Activated CD4-positive, alpha-beta memory T cell treated with anti-CD3 and anti-CD28 coated beads for 36 hours (primary cell): Measurements from ENCODE around the gene ABCB6. TPM values are rescaled to one million over a fixed set of nuclear protein-coding genes. Genes with fewer than 3 reads are reported as not detected.
"Not testable (repeated sequence)": the region's sequence is repeated elsewhere in the genome, so short reads cannot be mapped to it uniquely, and the experiment has no call there.

ENCODE experiments used
- CTCF ChIA-PET: fragments of 350-600 bp; sonication (Branson Sonifier 250); formaldehyde crosslinking; loops from one replicate; lab custom pipeline; 2021; ENCODE audit warnings: antibody characterized with exemption, inconsistent platforms; lab: Charles Lee
- POLR2A ChIA-PET: fragments of 350-600 bp; sonication (Branson Sonifier 250); formaldehyde crosslinking; loops from one replicate; lab custom pipeline; 2021; ENCODE audit warnings: antibody characterized with exemption; lab: Charles Lee
- DNase-seq: peaks from one replicate; pipeline ENCODE4 v3.0.0-alpha.2; 2020
- H3K27ac Mint-ChIP-seq: one replicate; pipeline ENCODE4 v1.8.0; 2021; ENCODE audit warnings: mixed read lengths
- H3K27me3 Mint-ChIP-seq: one replicate; pipeline ENCODE4 v1.8.0; 2021; ENCODE audit warnings: mixed read lengths
- H3K36me3 Mint-ChIP-seq: one replicate; pipeline ENCODE4 v1.8.0; 2021; ENCODE audit warnings: mixed read lengths
- H3K4me1 Mint-ChIP-seq: one replicate; pipeline ENCODE4 v1.8.0; 2021; ENCODE audit warnings: low read depth, mixed read lengths
- H3K4me3 Mint-ChIP-seq: one replicate; pipeline ENCODE4 v1.8.0; 2021; ENCODE audit warnings: mild to moderate bottlenecking, mixed read lengths
- H3K9me3 Mint-ChIP-seq: one replicate; pipeline ENCODE4 v1.8.0; 2021; ENCODE audit warnings: mixed read lengths
- intact Hi-C: fragments of 100-400 bp; cut with micrococcal nuclease; formaldehyde crosslinking; loops from one replicate; pipeline ENCODE4 v1.15.1; 2023
- total RNA-seq, 2 experiments: library from RNA; stranded (reverse); gene quantifications; one replicate each; pipeline ENCODE4 v1.2.3, GENCODE V29; 2021

ABCB6 gene
- 10 to 100 TPM; 11.5 to 11.7 TPM for total RNA-seq

DNA sequence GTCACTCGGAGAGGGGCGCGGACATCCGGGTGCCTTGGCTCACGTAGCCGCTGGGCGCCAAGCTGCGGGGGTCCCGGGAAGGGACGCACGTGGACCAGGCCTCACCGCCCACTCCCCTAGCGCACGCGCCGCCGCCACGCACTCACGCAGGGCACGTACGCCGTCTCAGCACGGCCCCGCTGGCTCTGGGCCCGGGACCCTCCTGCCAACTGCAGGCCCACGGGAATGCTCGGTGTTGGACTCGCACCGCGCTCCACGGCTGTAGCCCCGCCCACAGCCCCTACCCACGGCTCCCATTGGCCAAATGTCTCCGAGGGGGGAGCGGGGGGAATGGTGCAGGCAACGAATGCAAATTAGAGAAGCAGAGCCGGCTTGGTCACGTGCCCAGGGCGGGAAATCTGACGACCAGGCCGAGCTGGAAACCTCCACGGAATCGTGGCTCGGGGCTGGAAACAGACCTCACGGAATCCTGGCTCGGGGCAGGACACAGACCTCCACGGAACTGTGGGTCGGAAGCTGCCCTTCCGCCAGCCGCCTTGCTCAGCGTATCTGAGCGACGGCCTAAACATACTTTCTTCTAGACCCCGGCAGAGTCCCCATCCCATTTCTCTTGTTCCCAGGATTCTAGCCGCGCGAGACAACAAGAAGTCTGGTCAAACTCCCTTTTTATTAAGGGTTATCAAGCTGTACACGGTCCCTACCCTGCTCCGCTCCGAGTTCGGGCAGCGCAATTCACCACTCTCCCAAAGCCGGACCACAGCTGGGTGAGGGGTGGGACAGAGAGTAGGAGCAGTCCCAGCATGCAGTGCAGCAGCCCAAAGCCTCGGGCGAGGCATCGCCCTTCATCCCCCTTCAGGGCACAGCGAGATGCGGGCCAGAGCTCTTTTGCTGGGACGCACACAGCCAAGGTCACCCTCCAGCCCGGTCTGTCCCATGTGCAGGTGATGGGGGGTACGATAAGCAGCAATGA is at the start of gene ABCB6:
ABCB6 (minus strand) TSS at position 227 of the 970 bp plus-strand sequence. CDS start 285 bp downstream, outside the sequence.
- ChIA-PET CTCF (interaction anchor here (0.9 to 3.0 kb wide), 6 partner anchors 11 to 80 kb away, joined by 5 to 16 read pairs (median 6); partner anchors contain the start of genes ANKZF1, ATG9A and CNPPD1), POLR2A (interaction anchor here (0.8 to 3.5 kb wide), 11 partner anchors 8 to 76 kb away, joined by 3 to 33 read pairs (median 4); partner anchors contain the start of genes ANKZF1, ATG9A, CNPPD1 and TUBA4A)
- Mint-ChIP-seq H3K4me3 (peak within 1 kb of the TSS; percentile 80), H3K4me1 (peaks cover 19% of the 10 kb centered on the region), H3K36me3 (peaks cover 42% of the 10 kb centered on the region), H3K9me3 (no peaks in the 10 kb centered on the region), H3K27me3 (no peaks in the 10 kb centered on the region), H3K27ac (peak within 1 kb of the TSS; percentile 69)
- intact Hi-C loops, result loop anchor here (1.0 kb wide), 4 partner anchors 10 to 60 kb away; partner anchors contain the start of genes ANKZF1, ATG9A, DNAJB2 and TUBA4A
- DNase-seq, result peak; percentile 92

DNA sequence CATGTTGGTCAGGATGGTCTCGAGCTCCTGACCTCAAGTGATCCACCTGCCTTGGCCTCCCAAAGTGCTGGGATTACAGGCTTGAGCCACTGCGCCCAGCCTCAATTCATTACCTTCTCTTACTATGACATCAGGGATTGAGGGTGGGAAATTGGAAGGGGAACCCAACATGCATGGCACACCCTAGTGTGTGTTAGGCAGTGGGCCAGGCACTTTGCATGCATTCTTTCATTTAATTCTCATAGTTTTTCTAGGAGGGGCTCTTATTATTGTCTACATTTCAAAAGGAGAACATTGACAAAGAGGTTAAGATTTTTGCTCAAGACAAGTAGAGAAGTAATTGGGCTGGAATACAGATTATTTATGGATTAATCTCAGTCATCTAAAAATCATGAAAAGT is 49.5 kb upstream of the ABCB6 start:
- Mint-ChIP-seq H3K9me3 (no peaks in the 10 kb centered on the region), H3K36me3 (no peaks in the 10 kb centered on the region), H3K4me1 (no peaks in the 10 kb centered on the region), H3K4me3 (no peak overlapping the region), H3K27ac (no peak overlapping the region), H3K27me3 (no peaks in the 10 kb centered on the region)
- CTCF ChIA-PET, result no interaction called here
- no peak for DNase-seq
- POLR2A ChIA-PET, result no interaction called here
- intact Hi-C loops, result no loop called here

DNA sequence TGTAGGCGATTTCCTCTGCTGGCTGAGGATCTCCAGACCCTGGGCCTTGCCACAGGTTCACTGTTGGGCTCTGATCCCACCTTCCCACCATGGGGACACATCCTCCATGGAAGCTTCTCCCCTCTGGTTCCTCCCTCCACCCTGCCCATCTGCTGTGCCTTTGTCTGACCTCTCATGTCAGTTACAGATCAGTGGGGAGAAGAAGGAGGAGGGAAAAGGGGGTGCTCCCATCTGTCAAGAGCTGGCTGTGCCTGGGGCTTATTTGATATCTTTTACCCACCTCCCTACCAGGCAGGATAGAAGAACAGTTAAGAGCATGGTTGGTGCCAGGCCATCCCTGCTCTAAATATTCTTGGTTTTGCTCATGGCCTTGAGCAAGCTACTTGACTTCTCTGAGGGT is 48.1 kb upstream of the ABCB6 start:
- intact Hi-C loops, result no loop called here
- no peaks in the 10 kb centered on the region for H3K36me3 Mint-ChIP-seq

DNA sequence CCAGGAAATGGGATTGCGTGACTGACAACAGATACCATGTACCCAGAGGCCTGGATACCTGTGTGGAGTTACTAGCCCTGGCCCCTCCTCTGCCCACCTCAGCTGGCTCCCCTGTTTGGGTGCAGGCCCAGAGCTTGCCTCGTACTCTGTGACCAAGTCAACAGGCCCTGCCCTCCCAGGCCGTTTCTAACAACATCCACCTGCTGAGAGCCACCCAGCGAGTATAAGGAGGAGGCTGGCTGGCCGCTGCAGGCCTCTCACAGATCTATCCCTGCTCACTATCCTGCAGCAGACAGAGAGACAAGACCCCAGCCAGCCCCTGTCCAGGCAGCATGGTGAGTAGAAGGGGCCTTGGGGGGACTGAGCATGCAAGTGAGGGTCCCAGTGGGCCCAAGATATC is 47.5 kb upstream of the ABCB6 start:
- Mint-ChIP-seq H3K4me1 (no peaks in the 10 kb centered on the region), H3K27ac (no peak overlapping the region), H3K9me3 (no peaks in the 10 kb centered on the region), H3K36me3 (no peaks in the 10 kb centered on the region), H3K27me3 (peaks cover 1% of the 10 kb centered on the region), H3K4me3 (no peak overlapping the region)
- ChIA-PET POLR2A (interaction anchor here (1.9 kb wide), 1 partner anchor 12 kb away, joined by 6 read pairs; the partner anchor contains the start of gene TUBA4A), CTCF (interaction anchor here (0.9 to 1.3 kb wide), 2 partner anchors 12 to 33 kb away, joined by 4 read pairs; no protein-coding TSS in a partner anchor)
- intact Hi-C loops, result no loop called here
- no peak for DNase-seq

More for the DNA sequence above, 48.1 kb upstream of the ABCB6 start:
- CTCF ChIA-PET, result interaction anchor here (1.3 kb wide), 1 partner anchor 11 kb away, joined by 4 read pairs; no protein-coding TSS in a partner anchor
- no peak for DNase-seq
- H3K4me3 Mint-ChIP-seq, result no peak overlapping the region
- H3K27me3 Mint-ChIP-seq, result no peaks in the 10 kb centered on the region
- no peaks in the 10 kb centered on the region for H3K4me1 Mint-ChIP-seq
- no peaks in the 10 kb centered on the region for H3K9me3 Mint-ChIP-seq
- H3K27ac Mint-ChIP-seq, result no peak overlapping the region
- POLR2A ChIA-PET, result no interaction called here

DNA sequence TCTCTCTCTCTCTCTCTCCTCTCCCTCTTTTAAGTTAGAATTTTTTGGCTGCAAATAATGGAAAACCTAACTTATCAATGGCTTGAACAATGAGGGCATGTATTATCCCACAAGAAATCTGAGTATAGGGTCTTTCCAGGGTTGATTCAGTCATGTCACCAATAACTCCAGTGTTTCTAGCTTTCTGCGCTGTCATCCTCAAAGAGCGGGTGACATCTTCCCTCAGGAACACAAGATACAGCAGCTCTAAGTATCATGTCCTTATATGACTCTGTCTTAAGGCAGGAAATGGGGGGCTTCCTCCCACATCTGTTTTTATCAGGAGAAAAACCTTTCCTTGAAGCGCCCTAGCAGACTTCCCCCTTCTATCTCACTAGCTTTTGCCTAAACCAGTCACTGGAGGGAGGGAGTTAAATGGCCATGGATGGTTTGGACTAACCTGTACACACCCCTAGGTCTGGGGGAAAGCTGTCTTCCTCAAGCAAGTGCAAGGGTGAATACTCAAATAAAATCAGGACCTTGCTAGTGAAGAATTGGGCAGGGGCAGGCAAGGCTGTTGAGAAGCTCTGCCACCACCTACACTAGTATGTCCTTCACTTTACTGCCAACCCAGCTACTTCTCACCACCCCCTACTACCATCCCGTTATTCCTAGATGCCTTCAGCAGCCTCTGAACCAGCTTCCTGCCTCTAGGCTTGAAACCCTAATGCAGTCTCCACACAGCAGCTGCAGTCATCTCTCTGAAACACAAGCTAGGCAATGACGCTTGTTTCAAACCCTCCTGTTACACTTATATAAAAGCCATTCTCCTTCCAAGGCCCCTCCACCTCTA is 42.5 kb upstream of the ABCB6 start:
- Mint-ChIP-seq H3K4me1 (no peaks in the 10 kb centered on the region), H3K4me3 (no peak overlapping the region), H3K36me3 (no peaks in the 10 kb centered on the region), H3K27me3 (peaks cover 1% of the 10 kb centered on the region), H3K9me3 (no peaks in the 10 kb centered on the region), H3K27ac (no peak overlapping the region)
- no peak for DNase-seq
- CTCF ChIA-PET, result interaction anchor here (1.1 to 4.8 kb wide), 4 partner anchors 10 to 34 kb away, joined by 3 to 28 read pairs (median 13); partner anchors contain the start of gene DNAJB2
- intact Hi-C loops, result no loop called here
- POLR2A ChIA-PET, result no interaction called here

DNA sequence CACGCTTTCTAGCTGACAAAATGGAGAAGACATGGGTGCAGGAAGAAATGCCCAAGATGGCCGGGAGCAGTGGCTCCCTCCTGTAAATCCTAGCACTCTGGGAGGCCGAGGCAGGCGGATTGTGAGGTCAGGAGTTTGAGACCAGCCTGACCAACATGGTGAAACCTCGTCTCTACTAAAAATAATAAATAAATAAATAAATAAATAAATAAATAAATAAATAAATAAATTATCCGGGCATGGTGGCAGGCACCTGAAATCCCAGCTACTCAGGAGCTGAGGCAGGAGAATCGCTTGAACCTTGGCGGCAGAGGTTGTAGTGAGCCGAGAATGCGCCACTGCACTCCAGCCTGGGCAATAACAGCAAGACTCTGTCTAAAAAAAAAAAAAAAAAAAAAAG is 40.2 kb upstream of the ABCB6 start:
- not testable (repeated sequence) for DNase-seq, H3K9me3 Mint-ChIP-seq, H3K27ac Mint-ChIP-seq, H3K4me3 Mint-ChIP-seq, H3K27me3 Mint-ChIP-seq, H3K36me3 Mint-ChIP-seq
- ChIA-PET CTCF (interaction anchor here (1.0 to 8.2 kb wide), 3 partner anchors 20 to 36 kb away, joined by 3 to 95 read pairs (median 14); partner anchors contain the start of gene DNAJB2), POLR2A (interaction anchor here (1.1 kb wide), 1 partner anchor 14 kb away, joined by 3 read pairs; the partner anchor contains the start of genes GLB1L and STK16)
- intact Hi-C loops, result loop anchor here (10.0 kb wide), 1 partner anchor 604 kb away; the partner anchor contains the start of genes BCS1L and ZNF142
- H3K4me1 Mint-ChIP-seq, result peaks cover 13% of the 10 kb centered on the region

DNA sequence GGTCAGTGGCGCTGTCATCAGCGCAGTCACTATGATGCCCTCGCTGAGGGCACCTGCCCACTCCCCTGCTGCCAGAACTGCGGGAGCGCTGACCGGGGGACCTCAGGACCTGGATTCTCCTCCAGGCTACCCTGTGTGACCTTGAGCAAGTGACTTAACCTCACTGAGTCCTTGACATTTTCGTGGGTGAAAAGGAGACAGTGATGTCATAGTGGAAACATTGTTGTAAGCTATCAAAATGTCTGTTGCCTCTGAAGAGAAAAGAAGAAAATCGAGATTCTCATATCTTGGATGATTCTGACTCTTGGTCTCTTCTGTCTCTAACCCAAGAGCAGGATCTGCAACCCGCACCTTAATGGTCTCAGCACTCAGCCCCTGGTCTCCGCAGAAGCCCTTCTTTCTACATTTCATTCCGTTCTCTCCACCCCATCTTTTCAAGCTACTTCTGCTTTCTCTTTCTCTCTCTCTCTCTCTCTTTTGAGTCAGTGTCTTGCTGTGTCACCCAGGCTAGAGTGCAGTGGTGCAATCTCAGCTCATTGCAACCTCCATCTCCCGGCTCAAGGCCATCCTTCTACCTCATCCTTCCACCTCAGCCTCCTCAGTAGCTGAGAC is 35.9 kb upstream of the ABCB6 start:
- Mint-ChIP-seq H3K36me3 (peaks cover 32% of the 10 kb centered on the region), H3K9me3 (no peaks in the 10 kb centered on the region), H3K27ac (peak overlapping the region; percentile 97), H3K4me1 (peaks cover 42% of the 10 kb centered on the region), H3K27me3 (no peaks in the 10 kb centered on the region), H3K4me3 (peak overlapping the region; percentile 86)
- ChIA-PET POLR2A (interaction anchor here (0.8 to 4.7 kb wide), 13 partner anchors 9 to 358 kb away, joined by 3 to 85 read pairs (median 5); partner anchors contain the start of genes ABCB6, ANKZF1, ATG9A and CNPPD1), CTCF (interaction anchor here (0.8 to 8.2 kb wide), 10 partner anchors 9 to 95 kb away, joined by 3 to 95 read pairs (median 5); partner anchors contain the start of genes ANKZF1, ATG9A, DNAJB2 and GLB1L)
- peak; percentile 68 for DNase-seq
- intact Hi-C loops, result loop anchor here (1.0 to 10.0 kb wide), 5 partner anchors 25 to 600 kb away; partner anchors contain the start of genes ANKZF1, ATG9A, BCS1L and RETREG2

DNA sequence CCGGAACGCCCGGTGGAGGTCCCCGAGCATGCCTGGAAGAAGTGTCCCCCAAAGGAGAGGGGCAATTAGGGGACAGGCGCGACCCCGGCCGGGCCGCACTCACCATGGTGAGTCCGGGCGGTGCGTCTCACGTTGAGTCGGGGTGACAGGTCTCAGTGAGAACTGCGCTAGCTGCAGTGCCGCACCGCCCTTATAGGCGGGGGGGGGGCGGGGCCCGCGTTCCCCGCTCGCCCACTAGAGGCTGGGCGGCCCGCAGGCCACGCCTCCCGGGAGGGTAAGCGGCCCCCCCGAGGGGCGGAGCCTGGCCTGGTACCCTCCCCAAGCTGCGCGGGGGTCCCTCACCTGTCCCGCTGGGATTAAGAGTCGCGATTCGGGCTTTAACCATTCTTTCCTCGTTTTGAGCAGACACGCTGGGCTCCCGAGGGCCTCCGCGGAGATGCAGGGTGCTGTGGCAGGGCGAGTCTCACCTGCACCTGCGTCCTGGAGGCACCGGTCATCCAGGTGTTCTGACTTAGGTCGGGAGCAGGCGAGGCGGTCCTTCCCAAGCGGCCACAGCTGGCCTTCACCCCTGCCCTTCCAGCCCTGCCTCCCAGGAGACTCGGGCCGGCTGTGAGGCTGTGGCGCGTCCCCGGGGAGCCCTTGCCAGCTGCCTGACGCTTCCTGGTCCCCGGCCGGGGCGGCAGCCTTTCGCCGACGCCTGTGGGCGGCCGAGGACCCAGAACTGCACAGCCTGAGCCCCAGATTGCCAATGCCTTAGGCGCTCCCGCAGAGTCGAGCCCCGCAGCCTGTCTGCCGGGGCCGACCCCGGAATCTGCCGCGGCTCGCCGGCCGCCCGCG is 35.2 kb upstream of the ABCB6 start, which contains the start of gene TUBA4A:
TUBA4A (minus strand) TSS at position 166 of the 837 bp plus-strand sequence; CDS start at position 106, 60 bp downstream.
- no peaks in the 10 kb centered on the region for H3K9me3 Mint-ChIP-seq
- DNase-seq, result peak; percentile 92
- H3K4me1 Mint-ChIP-seq, result peaks cover 49% of the 10 kb centered on the region
- H3K27ac Mint-ChIP-seq, result peak within 1 kb of the TSS; percentile 97
- intact Hi-C loops, result loop anchor here (1.0 to 10.0 kb wide), 10 partner anchors 9 to 599 kb away; partner anchors contain the start of genes ABCB6, ANKZF1, ATG9A and BCS1L
- peaks cover 38% of the 10 kb centered on the region for H3K36me3 Mint-ChIP-seq
- POLR2A ChIA-PET, result interaction anchor here (0.8 to 4.7 kb wide), 15 partner anchors 8 to 356 kb away, joined by 3 to 85 read pairs (median 6); partner anchors contain the start of genes ABCB6, ANKZF1, ATG9A and CNPPD1
- no peaks in the 10 kb centered on the region for H3K27me3 Mint-ChIP-seq
- CTCF ChIA-PET, result interaction anchor here (0.9 to 8.2 kb wide), 9 partner anchors 9 to 94 kb away, joined by 3 to 95 read pairs (median 6); partner anchors contain the start of genes ANKZF1, ATG9A, DNAJB2 and GLB1L
- peak within 1 kb of the TSS; percentile 86 for H3K4me3 Mint-ChIP-seq

DNA sequence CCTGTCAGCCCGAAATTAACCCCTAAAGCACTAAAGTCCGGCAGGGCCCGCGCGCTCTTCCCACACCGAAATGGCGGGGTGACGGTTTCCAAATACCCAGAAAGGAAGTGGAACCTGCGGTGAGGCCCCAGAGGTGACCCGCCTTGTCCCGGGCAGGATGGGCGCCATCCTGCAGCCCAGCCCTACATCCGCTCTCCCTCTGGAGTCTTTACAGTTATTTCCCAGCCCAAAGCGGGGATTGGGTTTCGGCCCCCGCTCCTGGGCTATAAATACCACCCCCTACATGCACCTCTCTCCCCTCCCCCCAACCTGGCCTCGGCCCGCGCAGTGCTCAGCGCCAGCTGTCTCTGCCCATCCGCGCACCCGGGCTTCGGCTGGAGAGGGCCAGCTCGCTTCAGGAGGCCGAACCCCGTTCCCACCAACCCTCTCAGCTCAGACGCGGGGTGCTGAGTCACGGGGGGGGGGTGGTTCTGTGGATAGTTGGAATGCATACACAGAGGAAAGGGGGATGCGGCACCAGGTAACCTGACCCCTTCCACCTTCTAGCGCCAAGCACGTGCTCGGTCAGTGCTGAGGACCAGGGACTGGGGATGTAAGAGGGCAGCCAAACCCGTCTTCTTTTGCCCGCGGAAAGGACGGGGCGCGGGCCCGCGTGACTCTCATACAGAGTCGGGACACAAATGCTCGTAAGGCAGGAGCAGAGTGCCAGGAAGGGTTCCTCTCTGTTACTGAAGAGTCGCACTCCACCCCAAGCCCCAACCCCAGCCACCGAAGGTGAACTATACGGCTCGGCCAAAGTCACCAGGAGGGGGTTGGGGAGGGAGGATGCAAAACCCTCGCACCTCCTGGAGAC is 34.4 kb upstream of the ABCB6 start, which contains the start of gene TUBA4B:
TUBA4B (plus strand) TSS at position 344 of the 853 bp plus-strand sequence; CDS start at position 509, 165 bp downstream.
- Mint-ChIP-seq H3K4me1 (peaks cover 58% of the 10 kb centered on the region), H3K36me3 (peaks cover 46% of the 10 kb centered on the region), H3K4me3 (peak within 1 kb of the TSS; percentile 86), H3K27ac (peak within 1 kb of the TSS; percentile 97), H3K9me3 (no peaks in the 10 kb centered on the region), H3K27me3 (no peaks in the 10 kb centered on the region)
- POLR2A ChIA-PET, result interaction anchor here (0.7 to 4.7 kb wide), 15 partner anchors 8 to 848 kb away, joined by 3 to 85 read pairs (median 6); partner anchors contain the start of genes ABCB6, ANKZF1, ATG9A and CNPPD1
- CTCF ChIA-PET, result interaction anchor here (0.5 to 8.2 kb wide), 6 partner anchors 14 to 1085 kb away, joined by 3 to 95 read pairs (median 4); partner anchors contain the start of genes ANKZF1, ATG9A and DNAJB2
- peak; percentile 79 for DNase-seq
- intact Hi-C loops, result loop anchor here (1.0 to 10.0 kb wide), 6 partner anchors 8 to 598 kb away; partner anchors contain the start of genes ABCB6, BCS1L, DNAJB2 and GLB1L
